Ovary (tissue), 9 donors: ENCODE measurements around the gene ZIC2. TPM values are rescaled to one million over a fixed set of nuclear protein-coding genes. Genes with fewer than 3 reads are reported as not detected.
"Not testable (repeated sequence)": the region's sequence is repeated elsewhere in the genome, so short reads cannot be mapped to it uniquely, and the experiment has no call there.

Experiments used
- DNase-seq, 5 donors: peaks; one replicate each; pipeline ENCODE4 v3.0.0-alpha.2; 2019 to 2020
- H3K27ac ChIP-seq, 2 donors: fragments of 200-600 bp; one replicate each; pipeline versions ENCODE4 v1.5.1 to v1.8.0; 2019 to 2022
- H3K27me3 ChIP-seq: fragments of 200-600 bp; one replicate; pipeline ENCODE4 v1.8.0; 2022
- H3K36me3 ChIP-seq: fragments of 200-600 bp; sonication (generic); one replicate; pipeline ENCODE4 v1.5.1; 2019
- H3K4me1 ChIP-seq: one replicate; pipeline ENCODE4 v1.8.1; 2013; ENCODE audit warnings: mild to moderate bottlenecking, moderate library complexity; ENCODE audit not compliant: insufficient read depth
- H3K4me3 ChIP-seq: fragments of 200-600 bp; sonication (generic); one replicate; pipeline ENCODE4 v1.5.1; 2017
- H3K9me3 ChIP-seq, 2 donors: fragments of 200-600 bp in 1 of 2; sonication (generic) in 1 of 2; one replicate each; pipeline versions ENCODE4 v1.5.1 to v1.8.1; 2013 to 2019; ENCODE audit warnings: mild to moderate bottlenecking in 1 of 2, moderate library complexity in 1 of 2
- EP300 ChIP-seq: sonication (generic); formaldehyde crosslinking; IDR thresholded peaks from one replicate; pipeline ENCODE4 v1.6.1; 2017; ENCODE audit warnings: antibody characterized with exemption
- POLR2A ChIP-seq: fragments of 450-650 bp; IDR thresholded peaks from one replicate; pipeline ENCODE4 v1.6.1; 2017; ENCODE audit warnings: antibody characterized with exemption, mild to moderate bottlenecking, moderate library complexity
- WGBS, 3 donors: extraction: QIAGEN DNeasy Blood & Tissue Kit in 1 of 3; methylation state at CpG; one replicate each; pipeline versions ENCODE4 v1.1.5 to v1.1.7; 2013 to 2017; 5-methylcytosine and 5-hydroxymethylcytosine counted together
- intact Hi-C, 4 donors: fragments of 100-400 bp; cut with DNase I; formaldehyde crosslinking; loops; one replicate each; pipeline versions ENCODE4 v1.11.0 to v1.15.1; 2022 to 2023
- polyA plus RNA-seq, 2 donors: library from polyadenylated mRNA; stranded (reverse); fragments of 200-250 nt in 1 of 2; fragments of 350-450 nt in 1 of 2; fragmentation: Illumina TruSeq in 1 of 2; extraction: RNeasy Lipid Tissue Mini Kit (QIAGEN cat#74804) in 1 of 2; gene quantifications; one replicate each; pipeline ENCODE4 v1.2.3, GENCODE V29; 2013 to 2014
- total RNA-seq, 7 donors: library from RNA; depleted of rRNA in 2 of 7; stranded (reverse); fragments of >200 nt in 2 of 7; fragmentation: NEBNext Ultra II Directional in 3 of 7; extraction: Animal tissue kit (Norgen Biotek cat#: 25700) in 3 of 7; gene quantifications; one replicate each; pipeline versions ENCODE4 v1.1.0 to v1.2.4, GENCODE V29; 2016 to 2023
- TF ChIP-seq, protein P1 (sequence below), 3 donors: fragments of 450-650 bp in 2 of 3; fragments of 200-600 bp in 1 of 3; IDR thresholded peaks; one replicate each; pipeline versions ENCODE4 v1.5.1 to v1.8.0; 2016 to 2022; ENCODE audit warnings: antibody characterized with exemption in 3 of 3, mild to moderate bottlenecking in 1 of 3
- donor health status: DM: no; HTN: no; CAD: no; lungs with moderate emphysema.
- donor health status: DM: no; HTN: no; CAD: no.
- donor health status: Bipolar disorder and iron deficiency.
- donor health status: DM: yes; HTN: yes; CAD: no.
- donor health status: DM: no; HTN: no; CAD: no.
- donor health status: DM: yes; HTN: yes; CAD: no.

Gene ZIC2
- total and polyA plus RNA-seq, 9 donors = 0.02 to 0.36 (median 0.07) TPM; not detected in 6

DNA sequence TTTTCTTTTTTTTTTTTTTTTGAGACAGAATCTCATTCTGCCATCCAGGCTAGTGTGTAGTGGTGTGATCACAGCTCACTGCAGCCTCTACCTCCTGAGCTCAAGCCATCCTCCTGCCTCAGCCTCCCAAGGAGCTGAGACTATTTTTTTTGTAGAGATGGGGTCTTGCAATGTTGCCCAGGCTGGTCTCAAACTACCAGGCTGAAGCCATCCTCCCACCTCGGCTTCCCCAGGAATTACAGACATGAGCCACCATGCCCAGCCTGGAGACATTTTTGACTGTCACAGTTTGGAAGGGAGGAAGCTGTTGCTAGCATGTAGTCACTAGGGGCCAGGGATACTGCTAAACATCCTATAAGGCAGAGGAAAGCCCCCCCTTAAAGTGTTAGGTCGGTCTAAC is 33.9 kb upstream of the ZIC2 start:
- no peaks in the 10 kb centered on the region for H3K27me3 ChIP-seq

DNA sequence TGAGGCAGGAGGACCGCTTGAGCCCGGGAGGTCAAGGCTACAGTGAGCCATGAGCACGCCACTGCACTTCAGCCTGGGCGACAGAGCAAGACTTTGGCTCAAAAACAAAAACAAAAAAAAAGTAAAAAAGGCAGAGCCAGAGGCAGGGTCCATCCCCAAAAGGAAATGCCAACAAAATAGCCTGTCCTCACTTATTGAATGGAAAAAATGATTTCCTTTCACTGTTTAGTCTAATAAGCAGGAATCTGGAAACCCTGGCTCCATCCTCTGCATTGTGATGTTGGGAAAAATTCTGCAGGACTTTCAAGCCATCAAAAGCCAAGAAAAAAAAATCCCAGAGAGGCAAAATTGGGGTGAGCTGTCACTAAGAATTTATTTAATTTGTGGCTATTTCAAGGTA is 33.2 kb upstream of the ZIC2 start:
- no peaks in the 10 kb centered on the region for H3K4me1 ChIP-seq
- no peaks in the 10 kb centered on the region for H3K36me3 ChIP-seq
- WGBS, 3 donors = 57 to 65% (median 57%) methylated on average over 4 of the region's 4 CpGs
- no peak for DNase-seq
- no peak overlapping the region for H3K27ac ChIP-seq
- TF ChIP-seq POLR2A (no peak), EP300 (no peak)
- TF ChIP-seq, protein P1, sequence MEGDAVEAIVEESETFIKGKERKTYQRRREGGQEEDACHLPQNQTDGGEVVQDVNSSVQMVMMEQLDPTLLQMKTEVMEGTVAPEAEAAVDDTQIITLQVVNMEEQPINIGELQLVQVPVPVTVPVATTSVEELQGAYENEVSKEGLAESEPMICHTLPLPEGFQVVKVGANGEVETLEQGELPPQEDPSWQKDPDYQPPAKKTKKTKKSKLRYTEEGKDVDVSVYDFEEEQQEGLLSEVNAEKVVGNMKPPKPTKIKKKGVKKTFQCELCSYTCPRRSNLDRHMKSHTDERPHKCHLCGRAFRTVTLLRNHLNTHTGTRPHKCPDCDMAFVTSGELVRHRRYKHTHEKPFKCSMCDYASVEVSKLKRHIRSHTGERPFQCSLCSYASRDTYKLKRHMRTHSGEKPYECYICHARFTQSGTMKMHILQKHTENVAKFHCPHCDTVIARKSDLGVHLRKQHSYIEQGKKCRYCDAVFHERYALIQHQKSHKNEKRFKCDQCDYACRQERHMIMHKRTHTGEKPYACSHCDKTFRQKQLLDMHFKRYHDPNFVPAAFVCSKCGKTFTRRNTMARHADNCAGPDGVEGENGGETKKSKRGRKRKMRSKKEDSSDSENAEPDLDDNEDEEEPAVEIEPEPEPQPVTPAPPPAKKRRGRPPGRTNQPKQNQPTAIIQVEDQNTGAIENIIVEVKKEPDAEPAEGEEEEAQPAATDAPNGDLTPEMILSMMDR (IDR thresholded peaks at IDR 0.05) = no peak
- intact Hi-C loops = no loop called here
- no peaks in the 10 kb centered on the region for H3K9me3 ChIP-seq
- no peaks in the 10 kb centered on the region for H3K27me3 ChIP-seq
- H3K4me3 ChIP-seq = no peak overlapping the region

More for the DNA sequence above, 33.9 kb upstream of the ZIC2 start:
- Histone ChIP-seq H3K4me1 (no peaks in the 10 kb centered on the region), H3K9me3 (no peaks in the 10 kb centered on the region), H3K36me3 (no peaks in the 10 kb centered on the region), H3K4me3 (no peak overlapping the region), H3K27ac (no peak overlapping the region)
- TF ChIP-seq, protein P1 (IDR thresholded peaks at IDR 0.05) = no peak
- no peak for TF ChIP-seq POLR2A
- TF ChIP-seq EP300 = no peak
- DNase-seq = no peak
- whole genome bisulfite sequencing, 3 donors = 80 to 86% (median 83%) methylated on average over 2 of the region's 2 CpGs
- intact Hi-C loops = no loop called here

DNA sequence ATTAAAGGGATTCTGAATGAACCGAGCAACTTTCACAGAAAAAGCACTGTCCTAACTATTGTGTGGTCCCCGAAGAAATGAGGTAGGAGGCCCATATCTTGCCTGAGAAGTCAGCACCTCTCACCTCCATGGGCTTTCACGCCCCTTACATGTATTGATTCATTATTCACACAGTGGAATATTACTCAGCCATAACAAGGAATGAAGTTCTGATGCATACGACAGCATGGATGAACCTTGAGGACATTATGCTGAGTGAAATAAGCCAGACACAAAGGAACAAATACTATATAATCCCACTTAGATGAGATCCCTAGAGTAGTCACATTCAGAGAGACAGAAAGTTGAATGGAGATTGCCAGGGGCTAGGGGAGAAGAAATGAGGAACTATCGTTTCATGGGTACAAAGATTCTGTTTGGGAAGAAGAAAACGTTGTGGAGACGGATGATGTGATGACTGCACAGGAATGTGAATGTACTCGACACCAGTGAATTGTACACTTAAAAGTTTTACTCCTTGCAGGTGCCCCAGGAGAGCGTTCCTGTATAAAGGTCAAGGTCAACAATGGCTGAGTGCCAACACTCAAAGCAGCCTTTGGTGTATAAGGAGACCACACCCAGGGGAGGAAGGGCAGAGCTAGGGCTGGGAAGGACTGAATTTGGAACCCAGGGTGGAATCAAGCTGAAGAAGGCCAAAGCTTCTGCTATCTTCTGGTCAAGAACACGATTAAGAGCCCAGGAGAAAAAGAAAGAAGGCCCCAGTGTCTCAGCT is 32.5 kb upstream of the ZIC2 start:
- no peak overlapping the region for H3K27ac ChIP-seq
- DNase-seq = no peak
- TF ChIP-seq EP300 (no peak), POLR2A (no peak)
- TF ChIP-seq, protein P1 (IDR thresholded peaks at IDR 0.05) = no peak
- H3K27me3 ChIP-seq = no peaks in the 10 kb centered on the region
- no peaks in the 10 kb centered on the region for H3K36me3 ChIP-seq
- H3K4me1 ChIP-seq = no peaks in the 10 kb centered on the region
- 66 to 72% (median 70%) methylated on average over 10 of the region's 10 CpGs for WGBS, 3 donors
- intact Hi-C loops = no loop called here
- no peak overlapping the region for H3K4me3 ChIP-seq
- H3K9me3 ChIP-seq = no peaks in the 10 kb centered on the region

DNA sequence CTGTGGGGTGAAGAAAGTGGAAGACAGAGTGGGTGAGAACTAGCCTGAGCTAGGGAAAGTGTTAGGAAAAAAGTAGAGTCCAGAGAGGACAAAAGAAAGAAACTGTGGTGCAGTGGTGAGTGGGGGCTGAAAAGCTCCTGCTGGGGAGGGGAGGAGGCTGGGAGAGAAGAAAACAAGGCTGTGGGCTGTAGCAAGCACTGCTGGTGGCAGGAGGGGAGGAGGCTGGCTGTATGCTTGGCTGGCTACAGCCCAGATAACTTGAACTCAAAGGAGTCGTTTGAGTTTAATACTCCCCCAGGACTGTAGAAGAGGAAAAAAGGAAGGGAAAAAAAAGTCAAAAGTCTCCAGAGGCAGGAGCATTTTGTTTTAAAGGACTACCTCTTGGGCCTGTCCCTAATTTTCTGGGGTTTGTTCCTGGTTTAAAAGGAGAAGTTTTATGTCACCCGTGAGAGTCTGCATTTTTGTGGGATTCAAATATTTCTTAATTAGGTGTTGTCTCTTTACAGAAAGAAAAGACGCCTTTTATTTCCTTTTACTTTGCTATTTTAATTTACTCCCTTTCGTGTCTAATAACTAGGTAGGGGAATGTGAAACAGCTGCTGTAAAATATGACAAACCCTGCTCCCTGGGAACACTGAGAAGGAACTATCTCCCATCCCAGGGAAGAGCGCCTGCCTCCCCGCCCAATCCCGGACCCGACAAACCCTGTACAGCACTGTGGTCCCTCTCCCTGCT is 31.7 kb upstream of the ZIC2 start:
- TF ChIP-seq, protein P1 (IDR thresholded peaks at IDR 0.05) = no peak
- TF ChIP-seq EP300 = no peak
- TF ChIP-seq POLR2A = no peak
- intact Hi-C loops = no loop called here
- Histone ChIP-seq H3K4me3 (no peak overlapping the region), H3K36me3 (no peaks in the 10 kb centered on the region), H3K4me1 (no peaks in the 10 kb centered on the region), H3K9me3 (no peaks in the 10 kb centered on the region), H3K27ac (no peak overlapping the region), H3K27me3 (no peaks in the 10 kb centered on the region)
- WGBS, 3 donors = 13 to 26% (median 14%) methylated on average over 8 of the region's 8 CpGs
- DNase-seq = no peak

DNA sequence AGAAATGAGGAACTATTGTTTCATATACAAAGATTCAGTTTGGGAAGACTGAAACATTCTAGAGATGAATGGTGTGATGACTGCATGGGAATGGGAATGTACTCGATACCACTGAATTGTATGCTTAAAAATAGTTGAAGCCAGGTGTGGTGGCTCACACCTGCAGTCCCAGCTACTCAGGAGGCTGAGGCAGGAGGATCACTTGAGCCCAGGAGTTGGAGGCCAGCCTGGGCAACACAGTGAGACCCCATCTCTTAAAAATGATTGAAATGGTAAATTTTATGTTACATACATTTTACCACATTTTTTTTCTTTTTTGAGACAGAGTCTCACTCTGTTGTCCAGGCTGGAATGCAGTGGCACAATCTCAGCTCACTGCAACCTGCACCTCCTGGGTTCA is 29.9 kb upstream of the ZIC2 start:
- WGBS, 3 donors = 88 to 100% (median 98%) methylated on average over 1 of the region's 1 CpG
- H3K27ac ChIP-seq, H3K36me3 ChIP-seq, H3K4me1 ChIP-seq, H3K9me3 ChIP-seq, H3K27me3 ChIP-seq, DNase-seq, H3K4me3 ChIP-seq, intact Hi-C loops: not testable (repeated sequence)
